HG03066 (cell line): ENCODE measurements around the gene RDH16.
"Not testable (repeated sequence)": the region's sequence is repeated elsewhere in the genome, so short reads cannot be mapped to it uniquely, and the experiment has no call there.

ENCODE experiments used
- ATAC-seq: cut with Tn5 transposase; IDR thresholded peaks from one replicate; pipeline ENCODE4 v1.9.1; 2021; ENCODE audit warnings: low read depth; ENCODE audit not compliant: unreplicated experiment

RDH16 gene

GRCh38 chr12:56989861-56990610 is 32.6 kb upstream of the RDH16 start:
- ATAC-seq, result no peak

- ATAC-seq, result no peak
Measured at GRCh38 chr12:56988207-56988739, 30.9 kb upstream of the RDH16 start.

GRCh38 chr12:56987551-56988053 is 30.2 kb upstream of the RDH16 start:
- ATAC-seq, result no peak

GRCh38 chr12:56987011-56987410 is 29.6 kb upstream of the RDH16 start:
- no peak for ATAC-seq

GRCh38 chr12:56985714-56986113 is 28.3 kb upstream of the RDH16 start:
- ATAC-seq, result not testable (repeated sequence)

GRCh38 chr12:56983386-56983785 is 26.0 kb upstream of the RDH16 start:
- no peak for ATAC-seq

GRCh38 chr12:56982578-56983236 is 25.3 kb upstream of the RDH16 start:
- ATAC-seq, result not testable (repeated sequence)

GRCh38 chr12:56980941-56981530 is 23.6 kb upstream of the RDH16 start:
- ATAC-seq, result no peak

GRCh38 chr12:56980268-56980667 is 22.9 kb upstream of the RDH16 start:
- no peak for ATAC-seq

GRCh38 chr12:56979628-56980027 is 22.2 kb upstream of the RDH16 start:
- no peak for ATAC-seq

- ATAC-seq, result no peak
Measured at GRCh38 chr12:56978397-56979138, 21.2 kb upstream of the RDH16 start.

- not testable (repeated sequence) for ATAC-seq
Measured at GRCh38 chr12:56977361-56977760, 20.0 kb upstream of the RDH16 start.

- not testable (repeated sequence) for ATAC-seq
Measured at GRCh38 chr12:56974224-56974623, 16.8 kb upstream of the RDH16 start.

GRCh38 chr12:56968910-56969309 is 11.5 kb upstream of the RDH16 start:
- ATAC-seq, result not testable (repeated sequence)

GRCh38 chr12:56965997-56966642 is 8.7 kb upstream of the RDH16 start:
- not testable (repeated sequence) for ATAC-seq

- not testable (repeated sequence) for ATAC-seq
Measured at GRCh38 chr12:56965124-56965523, 7.7 kb upstream of the RDH16 start.

- not testable (repeated sequence) for ATAC-seq
Measured at GRCh38 chr12:56963557-56963956, 6.1 kb upstream of the RDH16 start.

- not testable (repeated sequence) for ATAC-seq
Measured at GRCh38 chr12:56962247-56962646, 4.8 kb upstream of the RDH16 start.

- ATAC-seq, result no peak
Measured at GRCh38 chr12:56958422-56958821, 1.0 kb upstream of the RDH16 start.
